Stimulated activated CD8-positive, alpha-beta memory T cell treated with anti-CD3 and anti-CD28 coated beads, Interleukin-2, amount 100 ng/mL, for 1 hour (primary cell): ENCODE data around the gene UBALD1.

Source experiments
- DNase-seq, 2 donors: peaks; one replicate each; pipeline ENCODE4 v3.0.0-alpha.2; 2020; ENCODE audit warnings: low read depth in 2 of 2

The UBALD1 gene

DNA sequence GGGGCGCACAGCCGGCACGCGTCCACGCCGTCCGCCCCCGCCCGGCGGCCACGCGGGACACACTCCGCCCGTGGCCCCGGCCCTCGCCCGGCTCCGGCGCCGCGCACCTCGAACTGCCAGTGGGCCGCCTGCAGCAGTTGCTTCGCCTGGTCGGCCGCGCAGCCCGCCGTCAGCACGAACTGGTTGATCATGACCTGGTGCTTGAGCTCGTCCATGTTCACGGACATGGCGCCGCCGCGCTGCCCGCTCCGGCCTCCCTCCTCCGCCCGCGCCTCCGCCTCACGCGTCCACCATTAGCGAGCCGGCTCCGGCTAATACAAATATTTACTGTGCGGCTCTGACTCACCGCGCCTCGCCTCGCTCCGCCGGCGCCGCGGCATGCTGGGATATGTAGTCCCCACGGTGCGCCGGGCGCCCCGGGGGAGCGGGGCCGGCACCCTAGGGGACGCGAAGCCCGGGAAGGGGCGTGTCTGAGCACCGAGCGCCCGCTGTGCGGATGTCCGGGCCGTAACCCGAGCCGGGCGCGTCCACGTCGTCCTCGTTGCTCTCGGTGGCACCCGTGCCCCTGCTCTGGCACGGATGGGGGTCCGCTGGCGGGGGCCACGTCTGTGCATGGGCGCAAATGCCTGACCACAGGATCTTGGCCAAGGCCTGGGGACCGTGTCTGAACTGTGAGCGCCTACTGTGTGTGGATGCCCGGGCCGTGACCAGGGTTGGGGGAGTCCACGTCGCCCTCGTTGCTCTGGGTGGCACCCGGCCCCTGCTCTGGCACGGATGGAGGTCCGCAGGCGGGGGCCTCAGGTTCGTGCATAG is at the start of gene UBALD1:
TSS of gene UBALD1 (minus strand) at position 318 of the 813 bp plus-strand sequence. CDS start at position 227, 91 bp downstream.
- peak; percentile 50 to 64 for DNase-seq

DNA sequence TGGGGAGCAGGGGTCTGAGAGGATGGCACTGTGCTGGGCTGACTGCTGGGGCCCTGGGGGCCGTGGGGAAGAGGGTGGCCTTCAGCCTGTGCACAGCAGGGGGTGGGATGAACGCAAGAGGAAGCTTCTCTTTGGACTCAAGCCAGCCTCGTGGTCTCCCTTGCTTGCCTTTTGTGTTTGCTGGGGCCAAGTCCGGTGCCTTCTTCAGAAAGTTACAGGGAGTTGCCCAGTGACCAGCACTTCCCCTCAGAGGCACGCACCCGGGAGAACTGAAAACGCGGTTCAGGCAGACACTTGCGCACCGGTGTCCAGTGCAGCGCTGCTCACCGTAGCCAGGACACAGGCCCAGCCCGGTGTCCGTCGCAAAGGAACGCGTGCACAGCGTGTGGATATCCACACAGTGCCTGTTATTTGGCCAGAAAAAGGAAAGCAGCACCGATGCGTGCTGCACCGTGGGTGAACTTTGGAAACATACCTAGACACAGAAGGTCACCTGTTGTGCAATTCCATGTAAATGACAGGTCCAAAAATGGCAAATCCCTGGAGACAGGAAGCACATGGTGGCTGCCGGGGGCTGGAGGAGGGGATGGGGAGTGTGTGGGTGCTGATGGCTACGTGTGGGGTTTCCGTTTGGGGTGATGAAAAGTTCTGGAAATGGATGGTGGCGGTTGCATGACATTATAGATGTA is 49.2 kb upstream of the UBALD1 start:
- no peak for DNase-seq

DNA sequence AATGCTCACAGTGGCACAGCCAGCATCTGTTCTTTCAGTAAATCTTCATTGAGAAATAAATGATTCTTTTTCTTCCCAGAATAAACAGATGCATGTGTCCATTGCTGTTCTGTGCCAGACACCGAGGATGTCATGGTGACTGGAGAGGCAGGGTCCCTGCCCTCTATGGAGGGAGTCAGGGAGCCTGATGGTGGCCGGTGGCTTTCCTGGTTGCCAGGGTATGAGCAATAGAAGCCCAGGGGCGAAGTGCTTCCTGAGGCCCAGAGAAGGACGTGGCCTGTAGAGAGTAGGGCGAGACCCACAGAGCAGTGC is 48.7 kb upstream of the UBALD1 start:
- DNase-seq = no peak

DNA sequence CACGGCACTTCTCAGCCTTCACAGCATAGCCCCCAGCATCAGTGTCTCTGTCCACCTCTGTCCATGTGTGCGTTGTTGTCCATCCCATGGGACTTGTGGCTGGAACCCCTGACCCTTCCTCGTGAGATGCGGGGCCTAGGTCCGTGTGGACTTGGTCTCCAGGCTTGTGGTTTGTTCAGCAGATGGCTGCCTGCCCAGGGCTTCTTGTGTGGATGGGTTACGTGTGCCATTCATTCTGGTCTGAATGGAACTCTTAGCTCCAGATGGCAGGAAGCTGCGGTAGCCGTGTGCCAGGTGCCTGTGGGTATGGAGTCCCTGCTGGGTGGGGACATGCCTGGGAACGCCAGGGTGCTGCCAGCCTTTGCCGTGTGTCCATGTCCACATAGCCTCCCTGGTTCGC is 47.0 kb upstream of the UBALD1 start:
- no peak for DNase-seq

DNA sequence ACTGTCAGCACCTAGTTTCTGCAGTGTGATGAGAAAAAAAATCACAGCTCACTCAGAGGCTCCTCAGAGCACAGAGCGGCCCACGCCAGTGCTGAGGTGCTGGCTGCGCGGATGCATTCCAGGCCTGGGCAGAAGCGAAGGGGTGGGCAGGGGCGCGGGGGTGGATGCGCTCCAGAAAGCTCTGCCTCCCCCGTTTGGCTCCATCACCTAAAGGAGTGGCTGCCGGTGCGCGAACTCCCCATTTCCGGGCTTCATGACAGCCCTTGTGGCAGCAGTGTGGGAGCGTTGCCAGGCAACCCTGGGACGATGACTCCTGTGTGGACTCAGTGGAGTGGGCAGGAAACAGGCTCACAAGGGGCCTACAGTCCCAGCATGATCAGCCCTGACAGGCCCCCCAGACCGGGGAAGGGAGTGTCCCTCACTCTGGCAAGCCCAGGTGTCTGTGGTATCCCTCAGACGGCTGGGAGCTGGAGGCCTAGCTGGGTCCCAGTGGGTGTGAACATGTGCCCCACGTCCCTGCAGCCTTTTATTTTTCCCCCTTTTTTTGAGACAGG is 45.8 kb upstream of the UBALD1 start:
- peak in 1 of 2 donors; percentile 41 for DNase-seq

DNA sequence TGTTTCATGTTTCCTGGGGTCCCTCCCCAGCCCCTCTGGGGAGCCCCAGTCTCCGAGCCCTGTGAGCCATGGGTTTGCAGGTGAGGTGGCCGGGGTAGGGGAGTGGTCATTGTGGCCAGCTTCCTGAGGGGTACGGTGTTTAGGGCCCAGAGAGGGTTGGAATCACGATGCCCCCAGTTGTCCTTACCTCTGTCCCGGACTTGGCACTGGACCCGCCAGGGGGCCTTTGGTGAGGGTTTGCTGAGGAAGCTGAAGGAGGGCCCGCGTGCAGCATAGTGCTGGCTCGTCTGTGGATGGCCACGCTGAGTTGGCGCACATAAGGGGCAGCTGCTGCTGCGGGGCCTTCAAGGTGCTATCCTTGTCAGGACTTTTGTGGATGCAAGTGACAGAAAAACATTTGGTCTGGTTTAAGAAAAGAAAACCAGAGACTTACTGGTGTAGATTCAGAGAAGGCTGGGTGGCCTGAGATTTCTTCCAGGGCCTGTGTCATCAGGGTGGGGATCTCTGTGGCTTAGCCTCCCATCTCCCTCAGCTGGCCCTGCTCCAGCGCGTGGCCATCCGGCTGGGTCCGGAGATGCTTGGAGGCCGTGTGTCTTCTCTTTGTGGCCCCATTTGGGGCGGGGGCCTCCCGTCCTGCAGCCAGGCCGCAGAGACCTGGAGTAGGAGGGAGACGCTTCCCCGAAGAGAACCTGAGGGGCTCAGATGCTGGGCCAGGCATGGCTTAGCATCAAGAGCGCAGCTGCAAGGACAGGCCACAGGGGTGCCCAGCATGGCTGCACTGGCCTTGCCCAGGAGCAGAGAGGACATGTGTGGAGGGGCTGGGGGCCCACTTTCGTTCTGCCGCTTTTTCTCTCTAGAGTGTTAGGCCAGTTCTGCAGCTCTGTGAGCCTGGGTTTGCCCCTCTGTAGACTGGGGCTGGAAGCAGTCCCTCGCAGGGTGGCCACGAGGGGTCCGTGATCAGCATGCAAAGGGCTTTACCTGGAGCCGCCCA is 45.0 kb upstream of the UBALD1 start:
- no peak for DNase-seq

DNA sequence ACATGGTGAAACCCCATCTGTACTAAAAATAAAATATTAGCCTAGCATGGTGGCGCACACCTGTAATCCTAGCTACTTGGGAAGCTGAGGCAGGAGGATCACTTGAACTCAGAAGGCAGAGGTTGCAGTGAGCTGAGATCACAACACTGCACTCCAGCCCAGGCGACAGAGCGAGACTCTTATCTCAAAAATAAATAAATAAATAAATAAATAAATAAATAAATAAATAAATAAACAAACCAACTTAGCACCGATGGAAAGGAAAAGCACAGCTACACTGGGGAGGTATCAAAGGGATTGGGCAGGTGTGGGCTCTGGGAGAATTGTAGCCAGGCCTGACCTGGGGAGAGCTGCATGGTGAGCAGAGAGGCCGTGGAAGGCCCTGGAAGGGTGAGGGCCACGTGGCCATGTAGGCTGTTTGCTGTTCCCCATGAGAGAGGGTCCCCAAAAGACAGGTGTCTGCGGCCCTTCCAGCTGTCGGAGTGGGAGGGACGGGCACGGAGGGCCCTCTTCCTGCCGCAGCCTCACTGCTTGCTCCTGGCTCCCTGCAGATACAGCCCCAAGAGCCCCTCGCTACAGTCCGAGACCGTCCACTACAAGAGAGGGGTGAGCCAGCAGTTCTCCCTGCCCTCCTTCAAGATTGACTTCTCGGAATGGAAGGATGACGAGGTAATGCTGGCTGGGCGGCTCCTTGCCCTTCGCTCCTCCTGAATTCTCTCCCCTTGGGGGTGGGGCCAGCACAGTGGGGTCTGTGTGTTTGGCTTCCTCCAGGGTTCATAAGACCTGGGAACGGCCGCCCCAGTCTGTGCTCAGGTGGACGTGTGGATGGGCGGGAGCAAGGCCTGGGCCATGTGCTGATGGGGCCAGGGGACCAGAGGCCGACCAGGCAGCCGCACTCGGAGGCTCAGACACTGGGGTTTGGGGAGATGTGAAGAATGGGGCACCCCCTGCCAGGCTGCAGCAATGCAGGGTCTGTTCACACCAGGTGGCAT is 42.3 kb upstream of the UBALD1 start:
- no peak for DNase-seq

DNA sequence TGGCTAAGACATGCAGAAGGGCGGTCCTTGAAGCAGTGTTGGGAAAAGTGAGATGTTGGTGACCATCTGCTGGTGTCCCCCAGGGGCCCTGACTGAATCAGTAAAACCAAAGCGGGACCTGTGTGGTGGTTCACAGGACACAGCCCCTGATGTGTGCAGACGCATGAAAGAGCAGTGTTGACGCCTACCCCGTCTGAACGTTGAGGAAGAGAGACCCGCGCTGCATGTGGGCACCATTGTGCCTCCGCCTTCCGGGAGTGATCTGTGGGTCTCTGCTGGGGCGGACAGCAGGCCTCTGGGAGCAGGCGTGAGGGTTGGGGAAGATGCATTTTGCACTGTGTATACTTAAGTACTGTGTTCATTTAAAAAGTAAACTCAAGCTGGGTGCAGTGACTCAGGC is 41.5 kb upstream of the UBALD1 start:
- no peak for DNase-seq

DNA sequence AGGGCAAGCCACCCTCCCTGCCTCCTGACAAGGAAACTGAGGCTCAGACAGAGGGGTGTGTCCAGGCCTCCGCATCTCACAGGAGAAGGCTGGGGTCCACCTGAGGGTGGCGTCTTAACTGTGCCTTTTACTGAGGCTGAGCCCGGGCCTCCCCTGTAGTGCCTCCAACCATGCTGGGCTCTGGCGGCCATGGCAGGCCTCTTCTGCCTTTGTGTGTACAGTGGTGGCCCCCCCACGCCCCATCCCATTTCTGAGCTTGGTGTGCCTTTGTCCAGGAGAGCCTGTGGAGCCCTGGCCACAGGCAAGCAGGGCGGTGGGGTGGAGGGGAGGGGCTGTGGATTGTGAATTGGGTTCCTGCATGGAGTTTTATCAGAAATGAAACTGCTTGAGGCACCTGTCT is 41.1 kb upstream of the UBALD1 start:
- DNase-seq = no peak

DNA sequence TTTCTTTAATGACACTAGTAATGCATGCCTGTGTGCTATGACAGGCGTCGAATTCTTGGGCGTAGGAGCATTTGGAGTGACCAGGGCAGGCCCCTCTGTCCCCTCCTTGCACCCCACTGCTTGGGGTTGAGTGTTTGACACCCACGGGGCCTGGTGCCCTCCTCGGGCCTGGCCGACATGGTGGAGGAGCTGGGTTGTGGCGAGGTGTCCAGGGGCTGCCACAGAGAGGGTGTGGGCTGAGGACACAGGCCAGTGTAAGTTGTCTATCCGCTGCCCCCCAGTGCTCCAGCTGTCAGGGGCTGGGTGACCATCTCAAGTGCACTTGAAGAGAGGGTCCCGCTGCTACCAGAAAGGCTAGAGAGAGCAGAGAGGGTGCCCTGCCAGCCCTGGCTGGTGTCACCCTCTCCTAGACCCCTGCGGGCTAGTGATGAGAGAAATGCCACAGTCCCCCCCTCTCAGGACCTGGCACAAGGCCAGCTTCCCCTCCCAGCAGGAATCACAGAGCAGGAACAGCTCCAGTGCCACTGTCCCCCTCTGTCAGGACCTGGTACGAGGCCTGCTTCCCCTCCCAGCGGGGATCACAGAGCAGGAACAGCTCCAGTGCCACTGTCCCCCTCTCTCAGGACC is 40.4 kb upstream of the UBALD1 start:
- DNase-seq = no peak

DNA sequence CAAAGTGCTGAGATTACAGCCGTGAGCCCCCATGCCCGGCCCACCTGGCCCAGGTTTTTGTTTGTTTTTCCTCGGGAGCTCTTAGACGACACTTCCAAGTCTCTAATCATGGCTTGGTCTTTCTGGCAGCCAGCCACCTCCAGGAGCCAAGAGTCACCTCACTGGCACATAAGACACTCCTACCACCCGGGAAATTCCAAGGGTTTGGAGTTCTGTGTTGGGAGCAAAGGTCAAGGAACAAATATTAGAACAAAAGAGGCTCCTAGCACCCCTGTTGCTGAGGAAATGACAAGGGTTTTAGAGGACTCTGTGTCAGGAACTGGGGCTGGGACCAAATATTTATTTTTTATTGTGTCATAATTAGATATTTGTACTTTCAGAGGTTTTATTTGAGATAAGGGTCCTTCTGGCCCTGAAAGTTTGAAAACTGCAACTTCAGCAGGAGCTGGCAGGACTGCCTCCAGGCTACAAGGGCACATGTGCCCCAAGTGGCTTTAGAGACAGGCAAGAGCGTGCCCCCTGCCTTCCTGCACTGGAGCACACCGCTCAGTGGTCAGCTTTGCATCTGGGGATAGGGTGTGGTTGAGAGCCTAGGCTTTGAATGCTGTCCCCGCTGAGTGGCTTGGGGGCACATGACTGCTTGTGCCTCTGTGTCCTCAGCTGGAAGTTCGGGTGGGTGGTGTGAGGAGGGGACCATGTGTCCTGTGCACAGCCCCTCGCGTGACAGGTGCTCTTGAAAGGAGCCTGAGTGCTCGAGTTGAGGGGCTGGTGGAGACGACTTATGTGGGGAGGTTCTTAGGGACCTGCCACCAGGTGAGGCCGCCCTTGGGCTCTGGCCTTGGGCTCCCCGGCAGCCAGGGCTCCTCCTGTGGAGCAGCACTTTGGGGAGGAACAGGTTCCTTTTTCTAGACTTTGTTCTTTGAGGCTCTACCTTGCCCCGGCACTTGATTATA is 39.6 kb upstream of the UBALD1 start:
- no peak for DNase-seq

DNA sequence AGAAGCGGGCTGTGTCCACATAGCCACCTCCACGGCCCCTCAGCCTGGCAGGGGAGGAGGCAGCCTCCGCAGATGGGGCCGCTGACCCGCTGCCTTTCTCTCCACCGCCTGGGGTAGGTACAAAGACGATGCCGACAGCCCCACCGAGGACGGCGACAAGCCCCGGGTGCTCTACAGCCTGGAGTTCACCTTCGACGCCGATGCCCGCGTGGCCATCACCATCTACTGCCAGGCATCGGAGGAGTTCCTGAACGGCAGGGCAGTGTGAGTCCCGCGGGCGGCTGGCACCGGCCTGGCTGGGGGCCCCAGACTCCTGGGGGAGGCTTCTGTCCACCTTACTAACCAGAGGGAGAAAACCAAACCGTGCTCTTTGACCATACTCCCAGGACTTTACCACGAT is 37.9 kb upstream of the UBALD1 start:
- DNase-seq = no peak

DNA sequence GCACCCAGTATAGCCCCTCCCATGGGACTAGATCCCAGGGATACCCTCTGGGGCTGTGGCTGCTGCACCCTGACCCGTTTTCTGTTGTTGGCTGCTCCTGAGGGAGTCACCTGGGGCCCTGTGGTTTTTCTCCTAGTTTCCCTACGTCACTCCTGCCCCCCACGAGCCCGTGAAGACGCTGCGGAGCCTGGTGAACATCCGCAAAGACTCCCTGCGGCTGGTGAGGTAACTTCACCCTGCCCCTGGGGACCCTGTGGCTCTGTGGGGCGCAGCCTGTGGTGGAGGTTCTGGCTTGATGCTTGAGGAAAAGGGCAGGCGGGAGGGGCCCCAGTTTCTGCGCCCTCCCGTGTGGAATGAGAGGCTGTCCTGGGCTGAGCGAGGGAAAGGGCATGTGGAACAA is 37.1 kb upstream of the UBALD1 start:
- DNase-seq = no peak

DNA sequence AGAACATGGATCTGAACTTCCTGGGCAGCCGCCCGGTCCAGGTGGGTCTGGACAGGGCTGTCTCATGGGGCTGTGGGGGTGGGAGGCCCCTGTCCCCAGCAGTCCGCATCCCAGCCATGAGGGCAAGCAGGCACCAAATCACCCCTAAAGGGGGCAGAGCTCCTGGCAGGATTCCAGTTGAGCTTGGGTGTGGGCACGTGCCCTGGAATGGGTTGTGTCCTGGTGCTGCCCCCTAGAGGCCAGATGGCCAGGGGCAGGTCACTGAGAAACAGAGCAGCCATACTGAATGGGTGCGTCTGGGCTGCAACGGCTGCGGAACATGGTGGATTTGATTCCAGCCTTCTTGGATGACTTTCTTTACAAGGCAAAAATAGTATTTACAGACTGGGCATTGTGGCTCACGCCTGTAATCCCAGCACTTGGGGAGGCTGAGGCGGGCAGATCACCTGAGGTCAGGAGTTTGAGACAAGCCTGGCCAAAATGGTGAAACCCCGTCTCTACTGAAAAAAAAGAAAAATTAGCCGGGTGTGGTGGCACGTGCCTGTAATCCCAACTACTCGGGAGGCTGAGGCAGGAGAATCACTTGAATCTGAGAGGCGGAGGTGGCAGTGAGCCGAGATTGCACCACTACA is 35.9 kb upstream of the UBALD1 start:
- peak; percentile 29 to 58 for DNase-seq

DNA sequence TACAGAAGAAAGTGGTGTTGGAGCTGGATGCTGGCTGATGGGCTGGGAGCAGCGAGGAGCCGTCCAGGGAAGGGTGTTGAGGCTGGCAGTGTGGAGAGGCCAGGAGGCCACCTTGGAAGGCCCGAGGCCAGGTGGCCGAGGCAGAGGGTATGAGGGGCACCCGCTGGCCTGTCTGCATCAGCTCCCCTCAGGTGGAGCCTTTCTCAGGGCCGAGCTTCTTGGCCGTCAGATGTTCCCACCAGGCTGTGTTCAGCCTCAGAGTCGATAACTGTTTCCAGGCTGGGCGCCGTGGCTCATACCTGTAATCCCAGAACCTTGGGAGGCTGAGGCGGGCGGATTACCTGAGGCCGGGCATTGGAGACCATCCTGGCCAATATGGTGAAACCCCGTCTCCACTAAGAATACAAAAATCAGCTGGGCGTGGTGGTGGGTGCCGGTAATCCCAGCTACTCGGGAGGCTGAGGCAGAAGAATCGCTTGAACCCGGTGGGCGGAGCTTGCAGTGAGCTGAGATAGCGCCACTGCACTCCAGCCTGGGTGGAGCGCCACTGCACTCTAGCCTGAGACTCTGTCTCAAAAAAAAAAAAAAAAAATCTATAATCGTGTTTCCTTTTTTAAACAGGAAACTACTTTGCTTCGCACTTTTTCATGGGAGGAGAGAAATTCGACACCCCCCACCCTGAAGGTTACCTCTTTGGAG is 35.2 kb upstream of the UBALD1 start:
- DNase-seq = no peak

DNA sequence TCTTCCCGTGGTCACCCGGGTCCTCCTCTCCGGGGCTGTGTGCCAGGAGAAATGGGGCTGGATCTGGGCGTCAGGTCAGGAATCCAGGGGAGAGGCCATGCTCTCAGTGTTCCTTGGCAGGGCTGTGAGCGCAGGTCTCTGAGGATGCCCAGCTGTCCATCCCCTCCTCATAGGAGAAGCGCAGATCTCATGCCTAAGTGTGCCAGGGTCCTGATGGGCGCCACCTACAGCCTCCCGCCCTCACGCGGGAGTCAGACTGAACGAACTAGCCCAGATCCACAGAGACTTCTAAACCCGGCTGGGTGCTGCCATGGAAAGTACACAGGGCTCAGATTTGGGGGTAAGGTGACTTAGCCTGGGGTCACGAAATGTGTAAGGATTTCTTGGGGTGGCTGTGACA is 34.2 kb upstream of the UBALD1 start:
- no peak for DNase-seq

DNA sequence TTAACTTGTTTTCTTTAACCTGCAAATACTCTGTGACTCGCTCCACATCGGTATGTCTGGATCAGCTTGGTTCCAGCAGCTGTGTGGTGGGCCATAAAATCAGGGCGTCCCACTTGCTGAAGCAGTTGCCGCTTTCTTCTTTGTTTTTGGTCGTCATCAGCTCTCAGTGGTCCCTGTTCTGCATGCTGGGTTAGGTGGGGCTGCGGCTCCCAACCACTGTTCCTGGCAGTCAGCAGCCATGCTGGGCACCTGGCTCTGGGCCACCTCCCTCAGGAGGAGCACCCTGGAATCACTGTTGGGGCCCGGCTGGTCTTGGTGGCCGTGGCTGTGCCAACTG is 32.9 kb upstream of the UBALD1 start:
- no peak for DNase-seq
